ENCODE measurements around the gene KATNB1.
"Not testable (repeated sequence)": the region's sequence is repeated elsewhere in the genome, so short reads cannot be mapped to it uniquely, and the experiment has no call there.

KATNB1 gene

DNA sequence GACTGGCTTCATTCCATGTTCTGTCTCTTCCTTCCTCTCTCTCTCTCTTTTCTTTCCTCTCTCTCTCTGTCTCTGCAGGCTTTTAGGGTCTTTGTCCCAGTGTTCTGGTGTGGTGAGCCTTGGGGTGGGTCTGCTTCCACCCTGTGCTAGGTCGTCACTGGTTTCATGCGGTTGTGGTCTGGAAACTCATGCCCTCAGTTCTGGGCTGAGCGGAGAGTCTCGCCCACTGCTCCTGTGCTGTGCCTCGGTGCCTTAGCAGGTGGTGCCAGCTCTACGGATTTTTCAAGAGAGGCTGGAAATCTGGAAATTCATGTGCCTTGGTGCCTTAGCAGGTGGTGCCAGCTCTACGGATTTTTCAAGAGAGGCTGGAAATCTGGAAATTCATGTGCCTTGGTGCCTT lies 10.7 kb downstream of the KATNB1 start:
- not testable (repeated sequence) for H3K9me3 ChIP-seq (ENCODE audit: control insufficient read depth, insufficient read depth, low read length); H3K4me3 ChIP-seq (ENCODE audit: low read depth, low read length); H3K27me3 ChIP-seq (ENCODE audit: control insufficient read depth, insufficient read depth, low read length); H3K9ac ChIP-seq (ENCODE audit: low read depth, low read length); H3K4me1 ChIP-seq (ENCODE audit: control insufficient read depth, insufficient read depth, low read length); H3K27ac ChIP-seq (ENCODE audit: low read depth, low read length)
- H3K36me3 ChIP-seq (ENCODE audit: control insufficient read depth, insufficient read depth, low read length): peaks cover 22% of the 10 kb centered on the region

DNA sequence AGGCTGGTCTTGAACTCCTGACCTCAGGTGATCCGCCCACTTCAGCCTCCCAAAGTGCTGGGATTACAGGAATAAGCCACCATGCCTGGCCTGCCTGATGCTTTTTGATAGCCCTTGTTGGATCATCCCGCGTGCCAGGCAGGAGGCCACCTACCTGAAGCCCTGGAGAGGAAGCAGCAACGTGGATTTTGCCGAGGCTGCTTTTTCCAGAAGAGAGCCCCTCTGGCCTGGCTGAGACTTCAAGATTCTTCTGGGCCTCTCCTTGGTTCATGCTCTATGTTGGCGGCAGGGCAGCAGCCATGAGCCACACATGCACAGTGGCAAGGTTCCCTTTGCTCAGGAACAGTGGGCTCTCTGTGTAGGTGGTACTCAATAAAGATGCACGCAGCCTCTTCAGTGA lies 11.5 kb downstream of the KATNB1 start:
- no peaks in the 10 kb centered on the region for H3K4me1 ChIP-seq (ENCODE audit: control insufficient read depth, insufficient read depth, low read length)
- no peak overlapping the region for H3K4me3 ChIP-seq (ENCODE audit: low read depth, low read length)
- H3K36me3 ChIP-seq (ENCODE audit: control insufficient read depth, insufficient read depth, low read length): peaks cover 24% of the 10 kb centered on the region
- H3K9me3 ChIP-seq (ENCODE audit: control insufficient read depth, insufficient read depth, low read length): no peaks in the 10 kb centered on the region
- no peak overlapping the region for H3K27ac ChIP-seq (ENCODE audit: low read depth, low read length)
- H3K9ac ChIP-seq (ENCODE audit: low read depth, low read length): no peak overlapping the region
- no peaks in the 10 kb centered on the region for H3K27me3 ChIP-seq (ENCODE audit: control insufficient read depth, insufficient read depth, low read length)

DNA sequence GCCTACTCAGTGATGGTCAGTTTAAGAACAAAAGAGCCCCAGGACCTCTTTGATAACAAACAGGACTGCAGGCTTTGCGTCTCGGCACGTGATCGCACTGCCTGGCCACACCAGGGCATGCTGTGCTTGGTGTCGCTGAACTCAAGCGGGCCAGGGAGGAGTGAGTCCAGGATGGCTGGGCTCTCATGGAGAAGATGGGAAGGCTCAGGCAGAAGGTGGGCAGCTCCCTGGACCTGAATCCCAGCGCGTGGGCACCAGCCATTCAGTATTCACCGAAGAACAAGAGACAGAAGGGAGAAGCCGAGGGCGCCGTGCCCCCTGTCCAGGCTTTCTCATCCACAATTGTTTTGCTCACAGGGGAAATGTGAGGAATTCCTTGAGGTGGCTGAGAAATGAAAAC lies 11.9 kb downstream of the KATNB1 start:
- no peak overlapping the region for H3K9ac ChIP-seq (ENCODE audit: low read depth, low read length)
- H3K36me3 ChIP-seq (ENCODE audit: control insufficient read depth, insufficient read depth, low read length): peaks cover 21% of the 10 kb centered on the region
- H3K27ac ChIP-seq (ENCODE audit: low read depth, low read length): no peak overlapping the region
- H3K4me3 ChIP-seq (ENCODE audit: low read depth, low read length): no peak overlapping the region
- no peaks in the 10 kb centered on the region for H3K4me1 ChIP-seq (ENCODE audit: control insufficient read depth, insufficient read depth, low read length)
- H3K27me3 ChIP-seq (ENCODE audit: control insufficient read depth, insufficient read depth, low read length): no peaks in the 10 kb centered on the region
- no peaks in the 10 kb centered on the region for H3K9me3 ChIP-seq (ENCODE audit: control insufficient read depth, insufficient read depth, low read length)

DNA sequence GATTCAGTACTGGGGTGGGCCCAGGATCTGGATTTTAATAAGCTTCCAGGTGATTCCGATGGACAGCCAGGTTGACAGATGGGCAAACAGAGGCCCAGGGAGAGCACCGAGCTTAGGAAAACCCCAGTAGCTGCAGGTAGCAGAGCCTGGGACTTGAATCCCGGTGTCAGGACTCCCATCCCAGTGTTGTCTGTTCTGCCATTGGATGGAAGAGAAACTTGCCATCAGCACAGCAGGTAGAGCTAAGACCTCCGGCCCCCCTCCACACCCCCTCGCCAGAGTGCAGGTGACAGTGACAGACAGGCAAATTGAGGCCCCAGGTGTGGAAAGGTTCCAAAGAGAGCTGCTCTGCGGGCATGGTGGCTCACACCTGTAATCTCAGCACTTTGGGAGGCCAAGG lies 12.4 kb downstream of the KATNB1 start:
- no peaks in the 10 kb centered on the region for H3K4me1 ChIP-seq (ENCODE audit: control insufficient read depth, insufficient read depth, low read length)
- H3K36me3 ChIP-seq (ENCODE audit: control insufficient read depth, insufficient read depth, low read length): peaks cover 21% of the 10 kb centered on the region
- H3K27ac ChIP-seq (ENCODE audit: low read depth, low read length): no peak overlapping the region
- no peaks in the 10 kb centered on the region for H3K9me3 ChIP-seq (ENCODE audit: control insufficient read depth, insufficient read depth, low read length)
- no peaks in the 10 kb centered on the region for H3K27me3 ChIP-seq (ENCODE audit: control insufficient read depth, insufficient read depth, low read length)
- no peak overlapping the region for H3K4me3 ChIP-seq (ENCODE audit: low read depth, low read length)
- no peak overlapping the region for H3K9ac ChIP-seq (ENCODE audit: low read depth, low read length)

DNA sequence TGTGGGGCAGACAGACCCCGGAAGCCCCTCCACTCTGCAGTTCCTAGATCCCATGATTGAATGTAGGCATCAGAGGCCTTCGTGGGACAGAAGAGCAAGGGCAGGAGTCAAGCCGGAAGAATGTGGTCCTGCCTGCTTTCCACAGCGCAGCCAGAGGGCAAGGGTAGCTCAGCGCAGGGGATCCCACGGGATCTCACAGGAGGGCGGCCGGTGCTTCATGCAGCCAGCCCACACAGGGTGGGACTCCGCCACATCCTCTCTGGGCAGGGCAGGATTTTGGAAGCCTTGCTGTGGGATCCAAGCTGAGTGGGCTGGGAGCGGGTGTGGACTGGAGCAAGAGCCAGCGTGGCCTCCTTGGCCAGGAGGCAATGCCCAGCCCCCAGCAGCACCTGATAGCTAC lies 13.0 kb downstream of the KATNB1 start:
- no peaks in the 10 kb centered on the region for H3K9me3 ChIP-seq (ENCODE audit: control insufficient read depth, insufficient read depth, low read length)

DNA sequence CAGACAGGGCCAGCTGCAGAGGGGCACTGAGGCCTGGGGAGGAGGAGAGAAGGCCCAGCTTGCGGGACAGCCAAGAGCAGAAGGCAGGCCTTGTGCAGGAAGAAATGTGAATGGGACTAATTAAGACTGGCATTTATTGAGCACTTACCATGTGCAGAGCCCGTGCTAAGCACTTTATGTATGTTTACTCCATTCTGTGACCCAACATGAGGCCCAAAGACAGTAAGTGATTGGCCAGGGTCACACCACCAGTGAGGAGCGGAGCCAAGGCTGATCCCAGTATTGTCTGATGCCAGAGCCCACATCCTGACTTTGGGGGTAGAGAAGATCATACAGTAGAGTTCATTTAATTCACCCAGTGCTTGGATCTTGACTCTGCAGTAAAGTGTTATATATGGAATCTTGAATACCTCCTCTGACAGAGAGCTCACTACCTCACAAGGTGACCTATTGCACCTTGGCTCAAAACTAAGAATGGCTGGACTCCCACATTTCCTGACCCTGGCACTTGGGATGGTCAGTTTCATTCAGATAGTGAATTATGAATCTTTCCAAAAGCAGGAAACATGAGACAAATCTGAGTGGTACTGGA lies 13.6 kb downstream of the KATNB1 start:
- H3K9me3 ChIP-seq (ENCODE audit: control insufficient read depth, insufficient read depth, low read length): no peaks in the 10 kb centered on the region
- no peak overlapping the region for H3K4me3 ChIP-seq (ENCODE audit: low read depth, low read length)
- H3K9ac ChIP-seq (ENCODE audit: low read depth, low read length): no peak overlapping the region
- H3K36me3 ChIP-seq (ENCODE audit: control insufficient read depth, insufficient read depth, low read length): peaks cover 28% of the 10 kb centered on the region
- H3K4me1 ChIP-seq (ENCODE audit: control insufficient read depth, insufficient read depth, low read length): no peaks in the 10 kb centered on the region
- no peak overlapping the region for H3K27ac ChIP-seq (ENCODE audit: low read depth, low read length)
- no peaks in the 10 kb centered on the region for H3K27me3 ChIP-seq (ENCODE audit: control insufficient read depth, insufficient read depth, low read length)

More for the DNA sequence above, 13.0 kb downstream of the KATNB1 start:
- peaks cover 25% of the 10 kb centered on the region for H3K36me3 ChIP-seq (ENCODE audit: control insufficient read depth, insufficient read depth, low read length)
- H3K9ac ChIP-seq (ENCODE audit: low read depth, low read length): no peak overlapping the region
- no peak overlapping the region for H3K4me3 ChIP-seq (ENCODE audit: low read depth, low read length)
- H3K27me3 ChIP-seq (ENCODE audit: control insufficient read depth, insufficient read depth, low read length): no peaks in the 10 kb centered on the region
- no peak overlapping the region for H3K27ac ChIP-seq (ENCODE audit: low read depth, low read length)
- H3K4me1 ChIP-seq (ENCODE audit: control insufficient read depth, insufficient read depth, low read length): no peaks in the 10 kb centered on the region

DNA sequence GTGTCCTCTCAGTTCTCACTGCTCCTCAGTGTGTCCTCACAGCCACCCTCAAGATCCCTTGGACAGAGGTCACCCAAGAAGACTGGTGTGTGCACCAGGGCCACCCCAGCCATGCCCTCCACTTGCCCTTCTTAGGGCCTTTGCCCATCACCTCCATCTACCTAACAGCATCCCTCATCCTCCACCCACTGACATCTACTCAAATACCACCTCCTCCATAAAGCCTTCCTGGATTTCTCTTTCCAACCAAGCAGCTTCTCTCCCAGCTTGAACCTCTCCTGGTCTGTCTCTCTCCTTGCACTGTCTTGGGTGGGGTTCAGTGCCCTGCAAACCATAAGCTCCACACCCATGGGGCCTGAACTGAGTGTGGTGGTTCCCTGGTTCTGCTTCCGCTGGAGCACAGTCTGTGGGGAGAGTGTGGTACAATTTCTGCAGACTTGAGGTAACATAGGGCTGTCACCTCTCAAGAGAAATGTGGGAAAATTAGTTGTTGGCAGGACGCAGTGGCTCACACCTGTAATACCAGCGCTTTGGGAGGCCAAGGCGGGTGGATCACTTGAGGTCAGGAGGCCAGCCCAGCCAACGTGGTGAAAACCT lies 14.4 kb downstream of the KATNB1 start:
- no peaks in the 10 kb centered on the region for H3K9me3 ChIP-seq (ENCODE audit: control insufficient read depth, insufficient read depth, low read length)
- no peak overlapping the region for H3K9ac ChIP-seq (ENCODE audit: low read depth, low read length)
- H3K27ac ChIP-seq (ENCODE audit: low read depth, low read length): no peak overlapping the region
- H3K4me1 ChIP-seq (ENCODE audit: control insufficient read depth, insufficient read depth, low read length): no peaks in the 10 kb centered on the region
- no peaks in the 10 kb centered on the region for H3K27me3 ChIP-seq (ENCODE audit: control insufficient read depth, insufficient read depth, low read length)
- no peak overlapping the region for H3K4me3 ChIP-seq (ENCODE audit: low read depth, low read length)
- peaks cover 27% of the 10 kb centered on the region for H3K36me3 ChIP-seq (ENCODE audit: control insufficient read depth, insufficient read depth, low read length)

DNA sequence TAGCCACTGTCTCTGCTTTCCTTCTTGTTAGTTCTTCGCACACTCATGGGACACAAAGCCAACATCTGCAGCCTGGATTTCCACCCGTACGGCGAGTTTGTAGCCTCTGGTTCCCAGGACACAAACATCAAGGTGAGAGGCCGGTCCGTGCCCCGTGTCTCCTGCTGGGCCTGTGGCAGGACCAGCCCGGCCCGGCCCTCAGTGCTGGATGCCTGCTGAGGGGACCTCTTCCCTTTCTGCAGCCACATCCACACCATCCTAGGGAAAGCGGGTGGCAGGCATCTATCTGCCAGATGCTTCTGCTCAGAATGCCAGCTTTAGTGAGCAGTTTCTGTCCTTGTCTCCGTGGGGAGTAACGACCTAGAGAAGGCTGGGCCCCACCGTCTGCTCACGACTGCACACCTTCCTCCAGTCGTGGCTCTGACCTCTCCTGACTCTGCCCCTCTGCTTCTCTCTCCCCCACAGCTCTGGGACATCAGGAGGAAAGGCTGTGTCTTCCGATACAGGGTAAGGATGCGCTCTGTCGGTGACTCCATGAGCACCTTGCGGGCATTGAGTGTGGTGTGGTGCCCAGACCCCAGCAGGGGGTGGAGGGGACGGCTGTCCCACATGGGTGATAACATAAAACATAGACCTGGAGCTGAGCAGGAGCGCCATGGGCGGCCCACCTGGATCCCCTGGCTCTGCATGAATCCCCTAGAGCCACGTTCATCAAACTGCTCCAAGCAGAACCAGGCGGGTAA lies 15.4 kb downstream of the KATNB1 start:
- no peak overlapping the region for H3K4me3 ChIP-seq (ENCODE audit: low read depth, low read length)
- no peaks in the 10 kb centered on the region for H3K27me3 ChIP-seq (ENCODE audit: control insufficient read depth, insufficient read depth, low read length)
- H3K27ac ChIP-seq (ENCODE audit: low read depth, low read length): no peak overlapping the region
- H3K4me1 ChIP-seq (ENCODE audit: control insufficient read depth, insufficient read depth, low read length): no peaks in the 10 kb centered on the region
- no peak overlapping the region for H3K9ac ChIP-seq (ENCODE audit: low read depth, low read length)
- H3K9me3 ChIP-seq (ENCODE audit: control insufficient read depth, insufficient read depth, low read length): no peaks in the 10 kb centered on the region
- peaks cover 37% of the 10 kb centered on the region for H3K36me3 ChIP-seq (ENCODE audit: control insufficient read depth, insufficient read depth, low read length)

DNA sequence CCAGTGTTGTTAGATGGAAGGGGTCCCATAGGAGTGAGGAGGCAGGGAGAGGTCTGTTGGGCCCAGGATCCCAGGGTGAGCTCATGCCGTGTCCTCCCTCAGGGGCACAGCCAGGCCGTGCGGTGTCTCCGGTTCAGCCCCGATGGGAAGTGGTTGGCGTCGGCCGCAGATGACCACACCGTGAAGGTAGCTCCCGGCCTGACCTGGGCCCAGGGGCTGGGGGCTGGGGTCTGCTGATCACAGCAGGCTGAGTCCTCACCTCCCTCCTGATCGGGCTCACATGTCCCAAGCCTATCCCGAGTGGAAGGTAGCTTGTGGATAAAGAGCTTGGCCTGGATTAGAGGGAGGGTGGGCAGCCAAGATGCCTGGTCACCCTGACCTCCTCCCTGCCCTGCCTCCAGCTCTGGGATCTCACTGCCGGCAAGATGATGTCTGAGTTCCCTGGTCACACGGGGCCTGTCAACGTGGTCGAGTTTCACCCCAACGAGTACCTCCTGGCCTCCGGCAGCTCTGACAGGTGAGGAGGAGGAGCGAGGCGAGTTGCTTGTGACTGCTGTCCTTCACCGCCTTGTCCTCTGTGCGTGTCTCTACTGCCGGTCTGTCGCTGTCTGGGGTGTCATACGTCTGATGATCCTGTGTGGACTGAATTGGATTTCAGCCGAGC lies 16.1 kb downstream of the KATNB1 start:
- Histone ChIP-seq H3K27me3 (ENCODE audit: control insufficient read depth, insufficient read depth, low read length) (no peaks in the 10 kb centered on the region), H3K36me3 (ENCODE audit: control insufficient read depth, insufficient read depth, low read length) (peaks cover 39% of the 10 kb centered on the region), H3K9me3 (ENCODE audit: control insufficient read depth, insufficient read depth, low read length) (no peaks in the 10 kb centered on the region), H3K27ac (ENCODE audit: low read depth, low read length) (no peak overlapping the region), H3K4me1 (ENCODE audit: control insufficient read depth, insufficient read depth, low read length) (no peaks in the 10 kb centered on the region), H3K9ac (ENCODE audit: low read depth, low read length) (no peak overlapping the region), H3K4me3 (ENCODE audit: low read depth, low read length) (no peak overlapping the region)

DNA sequence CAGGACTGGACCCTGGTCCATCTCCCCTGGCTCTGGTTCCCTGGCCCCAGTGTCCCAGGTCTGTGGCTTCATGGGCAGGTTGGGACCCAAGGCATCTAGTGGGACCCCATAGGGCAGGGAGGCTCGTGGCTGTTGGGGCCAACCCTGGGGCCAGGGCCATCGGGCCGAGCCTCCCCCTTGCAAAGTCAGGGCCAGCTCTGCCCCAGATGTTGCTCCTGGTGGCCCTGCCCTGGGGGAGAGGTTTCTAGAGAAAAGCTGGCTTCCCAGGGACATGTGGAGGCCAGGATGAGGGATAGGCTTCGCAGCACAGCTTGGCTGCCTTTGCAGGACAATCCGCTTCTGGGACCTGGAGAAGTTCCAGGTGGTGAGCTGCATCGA lies 16.6 kb downstream of the KATNB1 start:
- Histone ChIP-seq H3K9me3 (ENCODE audit: control insufficient read depth, insufficient read depth, low read length) (no peaks in the 10 kb centered on the region), H3K36me3 (ENCODE audit: control insufficient read depth, insufficient read depth, low read length) (peaks cover 40% of the 10 kb centered on the region), H3K27me3 (ENCODE audit: control insufficient read depth, insufficient read depth, low read length) (no peaks in the 10 kb centered on the region), H3K9ac (ENCODE audit: low read depth, low read length) (no peak overlapping the region), H3K27ac (ENCODE audit: low read depth, low read length) (no peak overlapping the region), H3K4me3 (ENCODE audit: low read depth, low read length) (no peak overlapping the region), H3K4me1 (ENCODE audit: control insufficient read depth, insufficient read depth, low read length) (no peaks in the 10 kb centered on the region)
